ENCODE results near the gene RAI2.

GRCh38 chrX:17888421-17888820 lies 27.3 kb upstream of the RAI2 start:
- TF ChIP-seq CTCF (IDR thresholded peaks at IDR 0.05), result no peak
- TF ChIP-seq POLR2AphosphoS5 (IDR thresholded peaks at IDR 0.05), result no peak
- TF ChIP-seq EP300 (IDR thresholded peaks at IDR 0.05), result no peak
- no peak for TF ChIP-seq POLR2A (IDR thresholded peaks at IDR 0.05)
